Lung microvascular endothelial cell (primary cell): ENCODE data around the gene CAPZA1. TPM values are rescaled to one million over a fixed set of nuclear protein-coding genes. Genes with fewer than 3 reads are reported as not detected.

ENCODE experiments used
- DNase-seq, 2 donors: peaks; one replicate each; pipeline versions ENCODE4 v3.0.0 to v3.0.0-alpha.2; 2010; ENCODE audit warnings: low read depth in 2 of 2
- total RNA-seq: library from RNA; depleted of rRNA; stranded (reverse); fragments of >200 nt; gene quantifications from 2 replicates; pipeline ENCODE4 v1.2.1, GENCODE V29; 2014

CAPZA1 gene
- 154 and 166 TPM in 2 replicates for total RNA-seq

- peak; percentile 95 for DNase-seq
Observed at GRCh38 chr1:112619518-112620376, at the start of gene CAPZA1. TSS of gene CAPZA1 (plus strand) at chr1:112619832. CDS start at chr1:112619845, 13 bp downstream.

- peak; percentile 6 to 93 for DNase-seq
Observed at GRCh38 chr1:112575154-112575804, 44.4 kb upstream of the CAPZA1 start.

GRCh38 chr1:112576240-112576639 is 43.4 kb upstream of the CAPZA1 start:
- no peak for DNase-seq

DNA sequence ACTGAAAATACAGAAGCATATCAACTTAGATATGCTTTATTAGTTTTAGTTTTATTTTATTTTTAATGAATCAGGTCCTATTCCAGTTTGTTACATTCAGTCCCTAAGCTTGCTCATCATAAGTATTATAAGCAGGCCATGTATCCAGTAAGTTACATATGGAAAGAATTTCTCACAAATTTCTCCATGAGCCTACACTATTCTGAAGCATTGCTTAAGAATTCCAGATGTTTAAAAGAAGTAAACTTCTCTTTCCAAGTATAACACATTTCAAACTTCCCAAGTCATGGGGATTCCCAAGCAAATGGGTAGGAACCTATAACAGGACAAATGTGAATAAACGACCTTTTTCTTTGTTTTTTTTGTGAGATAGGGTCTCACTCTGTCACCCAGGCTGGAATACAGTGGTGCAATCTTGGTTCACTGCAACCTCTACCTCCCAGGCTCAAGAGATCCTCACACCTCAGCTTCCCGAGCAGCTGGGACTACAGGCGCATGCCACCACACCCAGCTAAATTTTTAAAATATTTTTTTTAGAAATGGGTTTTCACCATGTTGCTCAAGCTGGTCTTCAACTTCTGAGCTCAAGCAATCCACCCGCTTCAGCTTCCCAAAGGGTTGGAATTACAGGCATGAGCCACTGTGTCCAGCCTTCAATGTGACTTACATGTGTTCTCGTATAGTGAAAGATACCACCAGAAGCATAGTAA is 39.7 kb upstream of the CAPZA1 start:
- no peak for DNase-seq

- DNase-seq: peak in 1 of 2 donors; percentile 23
Observed at GRCh38 chr1:112581586-112582192, 37.9 kb upstream of the CAPZA1 start.

DNA sequence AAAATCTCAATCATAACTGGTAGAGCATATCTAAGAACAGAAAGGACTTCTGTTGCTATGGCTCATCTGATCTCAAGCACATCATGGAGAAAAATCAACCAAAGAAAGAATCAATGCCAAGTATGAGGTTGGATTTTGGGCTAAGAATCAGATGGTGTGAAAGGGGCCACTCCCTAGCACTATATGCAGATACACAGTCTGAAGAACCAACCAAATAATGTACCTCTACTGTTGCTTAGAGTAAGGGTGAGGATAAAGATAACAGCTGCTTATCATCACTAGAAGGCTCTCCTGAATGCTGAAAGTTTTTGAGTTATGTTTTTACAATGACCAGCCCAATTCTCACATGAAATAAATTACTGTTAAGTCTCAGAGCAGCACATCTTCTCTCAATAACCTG is 36.3 kb upstream of the CAPZA1 start:
- DNase-seq: no peak

DNA sequence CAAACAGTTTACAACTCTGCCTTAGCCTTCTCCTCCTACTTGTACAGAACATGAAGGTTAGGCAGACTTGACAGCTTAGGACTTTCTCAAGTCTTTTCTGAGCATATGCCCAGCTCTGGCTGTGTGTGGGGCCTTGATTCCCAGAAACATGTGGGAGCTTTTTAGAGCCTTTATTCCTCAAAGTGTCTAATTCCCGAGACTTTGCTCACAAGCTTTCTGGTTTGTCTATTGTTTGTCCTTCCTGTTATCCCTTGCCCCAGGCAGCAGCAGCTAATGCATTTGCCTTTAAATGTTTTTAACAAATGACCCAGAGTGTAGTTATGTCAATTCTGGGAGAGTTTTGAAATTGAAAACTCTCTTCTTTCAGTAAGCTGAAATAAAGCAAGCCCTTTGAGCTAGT is 29.9 kb upstream of the CAPZA1 start:
- DNase-seq: no peak

DNA sequence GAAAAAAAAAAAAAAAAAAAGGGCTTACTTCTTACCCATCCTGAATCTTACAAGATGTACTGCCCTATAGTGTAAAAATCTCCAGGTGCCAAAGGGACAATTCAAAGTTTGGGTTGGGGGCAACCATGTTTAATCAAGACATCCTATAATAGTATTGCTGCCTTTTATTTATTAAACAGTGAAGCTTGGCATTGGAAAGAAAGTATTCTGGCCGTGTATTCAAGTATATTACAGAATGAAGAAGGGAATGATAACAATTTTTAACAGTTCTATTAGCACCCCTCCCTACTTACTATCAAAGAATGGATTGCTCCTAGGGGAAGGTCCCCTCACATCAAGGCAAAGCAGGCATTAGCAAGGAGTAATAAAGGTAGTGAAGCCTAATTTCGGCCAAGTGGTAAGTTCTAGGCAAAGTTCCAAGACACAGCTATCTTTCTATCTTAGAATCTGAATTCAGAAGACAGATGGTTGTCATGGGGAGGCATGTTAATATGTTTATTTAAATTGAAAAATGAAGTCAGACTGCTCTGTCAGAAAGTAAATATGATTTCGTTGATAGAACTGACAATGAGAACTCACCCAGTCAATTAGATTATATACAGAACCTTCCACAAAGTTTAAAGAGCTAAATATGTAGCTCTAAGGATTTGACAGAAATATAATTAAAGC is 25.3 kb upstream of the CAPZA1 start:
- peak in 1 of 2 donors; percentile 17 for DNase-seq

DNA sequence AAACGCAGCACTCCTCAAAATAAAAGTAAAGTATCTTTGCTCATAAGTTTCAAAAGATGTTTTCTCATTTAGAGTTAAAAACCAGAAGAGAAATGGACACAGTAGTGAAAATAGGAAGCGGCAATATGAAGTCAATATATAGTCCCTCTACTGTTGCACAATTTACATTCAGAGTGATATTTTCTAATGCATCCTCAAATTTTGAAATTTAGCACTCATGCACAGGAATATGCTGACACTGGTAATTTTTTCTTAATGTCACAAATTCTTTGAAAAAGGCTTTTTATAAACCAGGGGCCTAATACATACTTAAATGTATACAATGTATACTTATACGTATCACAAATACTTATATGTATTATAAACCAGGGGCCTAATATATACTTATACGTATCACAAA is 20.2 kb upstream of the CAPZA1 start:
- DNase-seq: no peak

- DNase-seq: no peak
Observed at GRCh38 chr1:112603012-112603411, 16.6 kb upstream of the CAPZA1 start.

DNA sequence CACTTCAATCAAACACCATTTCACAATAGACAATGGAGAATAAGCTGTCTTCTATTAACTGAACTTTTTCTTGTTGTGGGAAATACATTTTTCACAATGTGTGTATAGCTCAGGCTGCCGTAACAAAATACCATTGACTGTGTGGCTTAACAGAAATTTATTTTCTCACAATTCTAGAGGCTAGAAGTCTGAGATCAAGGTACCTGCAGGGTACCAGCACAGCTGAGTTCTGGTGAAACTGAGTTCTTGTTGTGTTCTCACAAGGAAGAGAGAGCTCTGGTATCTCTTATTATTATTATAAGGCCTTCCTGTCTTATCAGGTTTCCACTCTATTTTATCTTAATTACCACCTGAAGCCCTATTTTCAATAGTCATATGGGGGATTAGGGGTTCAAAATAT is 16.1 kb upstream of the CAPZA1 start:
- no peak for DNase-seq

GRCh38 chr1:112605633-112606327 is 13.9 kb upstream of the CAPZA1 start:
- DNase-seq: no peak

GRCh38 chr1:112614460-112615065 is 5.1 kb upstream of the CAPZA1 start:
- peak; percentile 69 to 72 for DNase-seq

DNA sequence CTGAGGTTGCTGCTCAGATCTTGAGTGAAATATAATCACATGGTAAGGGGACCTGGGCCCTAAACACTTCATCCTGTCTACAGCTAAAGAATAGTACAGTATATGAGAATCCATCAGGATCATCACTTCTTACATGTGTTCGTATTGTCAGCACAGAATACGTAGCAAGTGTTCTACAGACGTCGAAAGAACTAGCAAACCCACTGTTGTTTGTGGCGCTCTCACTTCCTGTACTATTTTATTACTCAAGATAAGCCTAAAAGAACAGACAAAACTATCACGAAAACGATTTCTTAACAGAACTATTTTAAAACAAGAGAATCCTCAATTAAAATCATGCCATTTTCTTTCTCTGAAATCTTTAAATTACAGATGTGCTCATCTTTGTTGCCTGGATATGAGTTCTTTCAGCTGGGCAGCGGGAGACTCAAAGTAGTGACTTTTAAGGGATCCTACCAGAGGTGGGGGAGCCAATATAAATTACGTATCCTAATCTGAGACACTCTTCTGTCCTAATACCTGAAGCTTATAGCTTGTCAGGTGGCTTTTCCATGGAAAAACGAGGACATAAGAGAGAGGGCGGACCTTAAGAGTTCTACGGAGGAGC is 1.4 kb upstream of the CAPZA1 start:
- DNase-seq: peak; percentile 33 to 57

- DNase-seq: peak; percentile 81 to 87
Observed at GRCh38 chr1:112618721-112619517, 713 bp upstream of the CAPZA1 start, which contains the start of gene ST7L. TSS of gene ST7L (minus strand) at chr1:112619141. CDS start at chr1:112619113, 28 bp downstream.

DNA sequence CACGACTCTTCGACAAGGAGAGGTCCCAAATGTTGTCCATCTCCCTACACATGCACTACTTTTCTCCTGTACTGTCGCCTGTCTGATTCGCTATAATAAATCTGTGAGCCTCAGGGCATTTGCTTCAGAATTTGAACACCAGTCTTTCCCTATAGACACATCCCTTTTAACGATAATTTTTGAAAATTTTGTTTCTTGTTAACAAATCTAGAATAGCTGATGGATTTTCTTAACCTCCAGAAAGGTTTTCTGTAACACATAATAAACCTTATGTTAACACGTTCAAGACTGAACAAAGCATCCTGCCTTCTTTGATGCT is 704 bp downstream of the CAPZA1 start:
- DNase-seq: no peak

- DNase-seq: peak in 1 of 2 donors; percentile 23
Observed at GRCh38 chr1:112624493-112624892, 4.9 kb downstream of the CAPZA1 start.

GRCh38 chr1:112625696-112626095 is 6.1 kb downstream of the CAPZA1 start:
- peak; percentile 36 to 41 for DNase-seq

DNA sequence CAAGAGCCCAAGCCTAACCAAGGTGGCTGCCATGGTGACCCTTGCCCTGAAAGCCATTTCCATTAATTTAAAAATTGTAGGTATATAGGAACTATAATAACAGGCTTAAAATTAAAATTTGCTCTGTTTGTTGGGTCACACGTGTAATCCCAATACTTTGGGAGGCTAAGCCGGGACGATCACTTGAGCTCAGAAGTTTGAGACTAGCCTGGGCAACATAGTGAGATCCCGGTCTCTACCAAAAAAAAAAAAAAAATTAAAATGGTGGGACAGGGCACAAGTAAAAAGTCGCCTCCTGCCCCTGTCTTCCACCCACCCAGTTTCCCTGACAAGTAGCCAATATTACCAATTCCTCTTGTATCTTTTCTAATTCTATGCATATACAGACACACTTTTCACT is 6.6 kb downstream of the CAPZA1 start:
- DNase-seq: no peak
